NCI-H446 treated with DMSO at 0.1 percent for 48 hours (cell line): ENCODE results near the gene AGTRAP.

ENCODE experiments used
- DNase-seq: peaks from one replicate; lab custom pipeline; 2025; lab: John Stamatoyannopoulos, UW

AGTRAP gene

GRCh38 chr1:11764115-11764514 is 28.2 kb downstream of the AGTRAP start:
- no peak for DNase-seq

GRCh38 chr1:11764519-11764918 is 28.6 kb downstream of the AGTRAP start:
- no peak for DNase-seq

- no peak for DNase-seq
Observed at GRCh38 chr1:11765661-11766428, 29.9 kb downstream of the AGTRAP start.

GRCh38 chr1:11766429-11766776 is 30.5 kb downstream of the AGTRAP start:
- DNase-seq = no peak

- no peak for DNase-seq
Observed at GRCh38 chr1:11767922-11768704, 32.2 kb downstream of the AGTRAP start.

- no peak for DNase-seq
Observed at GRCh38 chr1:11768821-11769220, 32.9 kb downstream of the AGTRAP start.

- no peak for DNase-seq
Observed at GRCh38 chr1:11769274-11769673, 33.3 kb downstream of the AGTRAP start.

- no peak for DNase-seq
Observed at GRCh38 chr1:11770011-11770410, 34.1 kb downstream of the AGTRAP start.

- DNase-seq = no peak
Observed at GRCh38 chr1:11771481-11772043, 35.6 kb downstream of the AGTRAP start.

- DNase-seq = no peak
Observed at GRCh38 chr1:11772458-11772857, 36.5 kb downstream of the AGTRAP start.

- no peak for DNase-seq
Observed at GRCh38 chr1:11774753-11775152, 38.8 kb downstream of the AGTRAP start.

GRCh38 chr1:11777658-11778322 is 41.9 kb downstream of the AGTRAP start:
- no peak for DNase-seq

- no peak for DNase-seq
Observed at GRCh38 chr1:11778336-11778735, 42.4 kb downstream of the AGTRAP start.

GRCh38 chr1:11778844-11779623 is 43.1 kb downstream of the AGTRAP start:
- DNase-seq = no peak

GRCh38 chr1:11779715-11780379 is 43.9 kb downstream of the AGTRAP start:
- no peak for DNase-seq

GRCh38 chr1:11780380-11781147 is 44.6 kb downstream of the AGTRAP start:
- no peak for DNase-seq

GRCh38 chr1:11781297-11781696 is 45.4 kb downstream of the AGTRAP start:
- no peak for DNase-seq

- no peak for DNase-seq
Observed at GRCh38 chr1:11782127-11782708, 46.3 kb downstream of the AGTRAP start.

GRCh38 chr1:11783556-11783955 is 47.6 kb downstream of the AGTRAP start:
- DNase-seq = no peak
